HG03575 (cell line): Measurements from ENCODE around the gene PSMB11.
"Not testable (repeated sequence)": the region's sequence is repeated elsewhere in the genome, so short reads cannot be mapped to it uniquely, and the experiment has no call there.

Experiments used
- ATAC-seq: cut with Tn5 transposase; IDR thresholded peaks from one replicate; pipeline ENCODE4 v1.9.1; 2021; ENCODE audit not compliant: unreplicated experiment, insufficient number of reproducible peaks, low FRiP score; ENCODE audit errors: extremely low read depth

Gene PSMB11

DNA sequence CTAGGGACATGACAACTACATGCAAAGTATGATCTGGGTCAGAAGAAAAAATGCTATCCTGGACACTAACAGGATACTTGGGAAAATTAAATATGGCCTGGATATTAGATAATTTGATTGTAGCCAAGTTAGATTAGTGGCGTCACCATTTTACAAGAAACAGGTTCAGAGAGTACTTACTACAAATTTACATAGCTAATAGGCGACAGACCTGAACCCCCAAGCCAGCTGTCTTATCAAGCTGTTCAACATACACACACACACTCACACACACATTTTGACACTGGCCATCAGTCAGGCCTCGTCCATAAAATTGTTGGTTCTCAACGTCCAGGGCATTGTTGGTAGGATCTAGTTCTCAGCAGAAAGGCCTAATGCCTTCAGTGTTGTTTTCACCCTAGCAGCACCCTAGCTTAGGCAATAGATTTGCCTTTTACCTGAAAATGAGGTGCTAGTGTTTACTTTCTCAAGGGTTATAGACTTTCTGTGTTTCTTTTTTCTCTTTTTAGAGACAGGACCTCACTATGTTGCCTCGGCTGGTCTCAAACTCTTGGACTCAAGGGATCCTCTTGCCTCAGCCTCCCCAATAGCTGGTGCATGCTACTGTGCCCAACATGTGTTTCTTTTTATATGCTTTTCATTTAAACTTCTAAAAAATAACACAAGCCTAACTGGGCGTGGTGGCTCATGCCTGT, 28.8 kb upstream of the PSMB11 start:
- no peak for ATAC-seq

DNA sequence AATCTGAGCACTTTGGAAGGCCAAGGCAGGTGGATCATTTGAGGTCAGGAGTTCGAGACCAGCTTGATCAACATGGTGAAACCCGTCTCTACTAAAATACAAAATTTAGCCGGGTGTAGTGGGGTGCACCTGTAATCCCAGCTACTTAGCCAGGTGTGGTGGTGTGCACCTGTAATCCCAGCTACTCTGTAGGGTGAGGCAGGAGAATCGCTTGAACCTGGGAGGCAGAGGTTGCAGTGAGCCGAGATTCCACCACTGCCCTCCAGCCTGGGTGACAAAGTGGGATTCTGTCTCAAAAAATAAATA, 28.3 kb upstream of the PSMB11 start:
- ATAC-seq = not testable (repeated sequence)

DNA sequence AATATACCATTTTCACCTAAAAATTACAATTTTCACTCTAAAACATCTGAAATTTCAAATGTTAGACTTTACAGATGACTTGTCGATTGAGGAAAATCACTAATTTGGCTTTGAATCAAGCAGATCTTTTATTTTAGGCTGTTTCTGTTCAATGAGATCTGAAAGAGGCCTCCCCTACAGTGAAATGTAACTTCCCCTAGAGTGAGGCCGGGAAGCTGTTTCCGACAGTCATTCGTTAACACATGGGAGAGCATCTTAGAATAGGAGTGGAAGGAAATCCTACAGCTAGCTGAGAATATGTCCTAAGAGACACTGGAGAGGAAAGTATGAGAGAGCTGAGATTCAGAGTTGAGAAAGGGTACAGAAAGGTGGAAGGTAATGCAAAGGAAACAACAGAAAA, 26.4 kb upstream of the PSMB11 start:
- no peak for ATAC-seq

DNA sequence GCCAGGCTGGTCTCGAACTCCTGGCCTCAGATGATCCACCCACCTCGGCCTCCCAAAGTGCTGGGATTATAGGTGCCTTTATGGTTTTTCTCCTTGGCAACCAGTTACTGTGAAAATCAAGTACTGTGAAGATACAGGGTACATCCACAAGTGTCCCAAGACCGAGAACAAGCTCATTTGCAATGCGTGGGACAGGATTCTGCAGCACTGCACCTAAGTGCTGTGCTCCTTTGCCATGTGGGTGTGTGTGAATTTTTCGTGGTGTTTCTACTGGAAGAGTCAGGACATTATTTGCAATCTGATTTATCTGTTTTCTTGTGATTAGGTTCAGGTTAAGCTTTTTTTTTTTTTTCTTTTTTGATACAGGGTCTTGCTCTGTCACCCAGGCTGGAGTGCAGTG, 24.9 kb upstream of the PSMB11 start:
- no peak for ATAC-seq

DNA sequence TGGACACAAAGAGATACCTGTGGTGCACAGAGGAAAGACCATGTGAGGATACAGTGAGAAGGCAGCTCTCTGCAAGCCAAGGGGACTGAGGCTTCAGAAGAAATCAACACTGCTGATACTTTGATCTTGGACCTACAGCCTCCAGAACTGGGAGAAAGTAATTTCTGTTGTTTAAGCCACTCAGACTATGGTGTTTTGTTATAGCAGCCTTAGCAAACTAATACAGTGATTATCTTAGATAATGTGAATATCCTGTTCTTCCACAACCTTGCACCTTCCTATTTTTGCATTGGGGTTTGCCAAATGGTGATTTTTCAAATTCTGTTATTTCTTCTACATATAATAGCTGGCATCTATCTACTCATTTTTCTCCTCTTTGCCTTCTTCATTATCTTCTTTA, 23.9 kb upstream of the PSMB11 start:
- no peak for ATAC-seq

DNA sequence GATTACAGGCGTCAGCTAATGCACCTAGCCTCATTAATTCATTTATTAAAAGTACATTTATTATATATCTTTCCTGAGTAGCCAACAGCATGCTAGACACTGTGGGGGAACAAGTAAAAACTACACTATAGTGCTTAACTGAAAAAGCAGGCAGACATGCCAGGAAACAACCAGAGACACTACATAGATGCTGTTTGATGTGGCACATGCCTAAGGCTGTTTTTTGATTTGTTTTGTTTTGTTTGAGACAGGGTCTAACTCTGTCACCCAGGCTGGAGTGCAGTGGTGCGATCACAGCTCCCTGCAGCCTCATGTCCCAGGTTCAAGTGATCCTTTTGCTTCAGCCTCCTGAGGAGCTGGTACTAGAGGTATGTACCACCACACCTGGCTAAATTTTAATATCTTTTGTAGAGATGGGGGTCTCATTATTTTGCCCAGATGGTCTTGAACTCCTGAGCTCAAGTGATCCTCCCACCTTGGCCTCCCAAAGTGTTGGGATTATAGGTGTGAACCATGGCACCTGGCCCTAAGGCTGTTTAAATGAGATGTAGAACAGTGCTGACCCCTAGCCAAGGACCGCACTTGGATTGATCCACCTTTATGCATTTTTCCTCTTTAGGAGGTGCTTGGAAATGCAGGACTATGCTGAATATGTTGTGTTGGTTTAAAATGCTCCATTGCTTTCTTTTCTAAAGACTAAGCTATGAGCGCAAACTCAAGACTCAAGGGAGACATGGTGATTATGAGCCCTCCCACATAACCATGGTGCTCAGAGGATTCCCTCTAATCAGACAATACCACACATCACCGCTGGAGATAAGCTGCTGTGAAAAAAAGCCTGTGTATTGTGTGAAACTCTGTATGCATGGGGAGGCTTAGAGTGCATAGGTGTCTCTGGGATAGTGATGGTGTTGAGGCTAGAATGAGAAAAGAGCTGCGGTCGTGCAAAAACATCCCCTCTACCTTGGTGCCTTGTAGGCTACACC, 21.6 kb upstream of the PSMB11 start:
- ATAC-seq = no peak

DNA sequence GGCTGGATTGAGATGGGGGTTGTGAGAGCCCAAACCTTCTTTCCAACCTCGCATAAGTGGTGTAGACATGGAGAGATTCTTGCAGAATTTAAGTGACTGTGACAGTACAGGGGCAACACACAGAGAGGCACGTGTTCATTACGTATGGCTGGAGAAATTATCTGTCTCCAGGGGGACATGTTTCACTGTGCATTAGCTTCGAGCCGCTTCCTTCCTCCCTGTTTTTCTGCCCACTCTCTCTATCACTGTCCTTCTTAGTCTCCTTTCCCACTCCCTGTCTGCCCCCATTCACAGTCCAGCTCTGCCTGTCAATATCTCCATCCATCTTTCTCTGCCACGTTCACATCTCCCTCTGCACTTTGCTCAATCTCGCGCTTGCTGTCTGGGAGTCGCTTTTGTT, 20.6 kb upstream of the PSMB11 start:
- ATAC-seq = no peak

DNA sequence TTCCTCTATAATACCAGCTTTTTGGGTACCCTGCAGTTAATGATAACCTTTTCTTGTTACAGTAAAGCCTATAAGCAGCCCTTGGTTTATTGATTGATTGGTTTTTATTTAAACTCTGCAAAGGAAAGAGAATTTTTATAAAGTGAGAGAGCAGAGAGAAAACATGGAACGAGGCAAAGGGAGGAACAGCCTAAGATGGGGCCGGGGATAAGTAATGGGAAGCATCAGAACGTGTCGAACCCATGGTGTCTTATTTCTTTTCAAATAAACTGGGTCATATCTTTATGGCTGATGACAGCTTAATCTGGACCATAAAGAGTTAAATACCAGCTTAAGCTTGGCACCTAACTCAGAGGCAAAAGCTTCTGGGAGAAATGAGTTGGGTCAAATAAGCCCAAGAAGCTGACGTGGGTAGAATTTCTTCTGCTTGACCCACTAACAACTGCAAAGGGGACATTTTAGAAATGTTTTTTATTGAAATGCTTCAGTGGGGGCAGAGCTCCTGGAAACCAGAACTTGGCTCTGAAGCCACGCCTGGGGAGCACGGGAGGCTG, 20.0 kb upstream of the PSMB11 start:
- no peak for ATAC-seq

DNA sequence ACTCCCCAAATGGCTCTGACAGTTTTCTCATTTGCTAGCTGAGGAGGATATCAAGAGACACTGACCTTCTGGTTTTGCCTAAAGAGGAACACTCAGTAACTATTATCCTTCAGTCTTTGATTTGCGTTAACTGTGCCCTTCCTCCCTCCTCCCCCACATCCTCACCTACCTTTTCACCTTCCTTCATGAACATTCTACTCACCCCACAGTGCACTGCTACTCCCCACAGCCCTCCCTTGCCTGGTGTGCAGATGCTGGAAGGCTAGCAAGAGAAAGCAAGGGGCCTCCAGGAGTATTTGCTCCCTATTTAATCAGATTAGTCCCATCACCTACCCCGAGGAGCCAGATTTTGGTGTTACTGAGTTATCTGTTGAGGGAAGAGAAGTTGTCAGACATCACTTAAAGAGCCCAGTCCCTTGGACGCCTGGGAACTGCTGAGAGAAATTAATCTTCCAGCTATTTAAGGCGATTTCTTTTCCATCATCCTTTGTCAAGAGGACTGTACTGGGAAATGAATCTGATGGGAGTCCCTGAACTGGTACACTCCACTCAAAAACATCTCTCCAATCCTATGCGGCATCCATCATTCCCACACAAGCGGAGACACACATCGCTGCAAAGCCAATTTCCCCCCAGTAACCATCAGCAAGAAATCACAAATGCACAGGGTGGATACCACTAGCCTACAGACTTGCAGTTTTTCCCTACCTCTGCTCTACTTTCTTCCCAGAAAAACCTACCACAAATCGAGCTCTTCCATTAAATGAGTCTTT, 18.8 kb upstream of the PSMB11 start:
- no peak for ATAC-seq

DNA sequence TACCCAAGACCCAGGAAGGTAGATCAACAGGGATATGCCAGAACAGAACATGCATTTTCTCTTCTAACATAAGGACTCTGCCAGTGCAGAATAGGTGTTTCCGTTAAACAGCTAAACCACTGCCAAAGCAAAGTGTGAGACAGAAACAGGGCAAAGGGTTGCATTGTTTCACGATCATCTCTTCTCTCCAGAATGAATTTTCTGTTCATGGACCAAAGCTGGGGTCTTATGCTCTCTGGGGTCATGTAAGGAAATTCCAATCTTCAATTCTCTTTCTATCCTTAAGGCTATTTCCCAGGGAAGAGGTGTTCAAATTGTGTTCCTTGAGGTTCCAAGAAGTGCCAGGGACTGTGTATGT, 18.2 kb upstream of the PSMB11 start:
- ATAC-seq = no peak

DNA sequence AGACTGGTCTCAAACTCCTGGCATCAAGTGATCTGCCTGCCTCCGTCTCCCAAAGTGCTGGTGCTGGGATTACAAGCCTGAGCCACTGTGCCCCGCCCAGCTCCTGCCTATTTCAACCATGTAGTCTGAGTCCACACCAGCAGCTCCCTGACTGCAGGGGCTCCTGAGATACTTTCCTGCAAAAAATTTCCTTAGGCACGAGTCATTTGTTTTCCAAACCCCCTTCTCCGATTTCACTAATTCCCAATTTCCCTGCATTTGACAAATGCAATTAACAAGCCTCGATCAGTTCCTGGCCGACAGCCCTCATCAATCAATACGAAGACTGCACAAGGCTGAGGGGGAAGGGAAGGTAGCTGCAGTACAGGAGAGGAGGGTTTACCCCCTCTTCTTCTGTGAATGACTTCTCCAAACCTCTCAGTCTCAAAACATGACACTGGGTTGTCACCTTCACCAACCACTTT, 17.4 kb upstream of the PSMB11 start:
- no peak for ATAC-seq

DNA sequence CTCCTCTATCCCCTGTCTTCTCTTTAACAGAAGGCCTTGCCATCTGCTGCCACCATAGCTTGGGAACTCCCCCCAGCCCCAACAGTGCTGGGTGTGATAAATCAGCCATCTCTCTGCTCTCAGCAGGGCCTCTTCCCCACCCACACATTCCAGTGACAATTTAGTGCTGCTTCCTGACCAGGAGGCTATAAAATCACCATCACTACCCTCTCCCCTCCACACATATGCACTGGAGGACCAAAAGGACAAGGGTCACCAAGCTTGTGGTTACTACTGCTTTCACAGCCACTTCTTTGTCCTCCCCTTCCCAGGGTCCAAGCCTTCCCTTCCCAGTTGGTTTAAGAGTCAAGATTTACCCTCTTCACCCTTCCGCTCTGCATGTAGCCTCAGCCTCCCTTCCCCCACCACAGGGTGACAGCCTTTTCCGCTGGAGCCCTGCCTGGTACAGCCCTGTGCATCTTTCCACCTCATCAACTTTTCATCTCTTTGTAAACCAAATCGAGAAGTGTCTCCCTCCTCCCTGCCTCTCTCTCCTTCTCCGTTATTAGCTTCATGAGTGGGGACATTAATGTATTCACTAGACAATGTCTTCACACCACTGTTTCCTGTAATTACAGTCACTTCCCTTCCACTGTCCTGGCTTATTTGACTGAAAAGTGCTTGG, 16.7 kb upstream of the PSMB11 start:
- no peak for ATAC-seq

DNA sequence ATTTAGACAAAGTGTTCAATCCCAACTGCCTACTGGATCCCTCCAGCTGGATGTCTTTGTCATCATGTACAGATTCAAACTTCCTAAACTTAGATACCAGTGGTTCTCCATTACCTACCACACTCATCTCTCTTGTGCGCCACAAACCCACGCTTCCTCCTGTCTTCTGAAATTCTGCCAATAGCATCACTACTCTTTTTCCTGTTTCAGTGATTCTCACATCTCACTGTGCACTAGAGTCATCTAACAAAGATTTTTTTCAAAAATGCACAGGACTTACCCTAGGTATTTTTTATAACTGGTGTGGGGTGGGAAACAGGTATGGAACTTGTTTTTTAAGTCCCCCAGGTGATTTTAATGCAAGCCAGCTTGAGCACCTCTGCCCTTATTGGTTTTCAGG, 13.2 kb upstream of the PSMB11 start:
- ATAC-seq = no peak

DNA sequence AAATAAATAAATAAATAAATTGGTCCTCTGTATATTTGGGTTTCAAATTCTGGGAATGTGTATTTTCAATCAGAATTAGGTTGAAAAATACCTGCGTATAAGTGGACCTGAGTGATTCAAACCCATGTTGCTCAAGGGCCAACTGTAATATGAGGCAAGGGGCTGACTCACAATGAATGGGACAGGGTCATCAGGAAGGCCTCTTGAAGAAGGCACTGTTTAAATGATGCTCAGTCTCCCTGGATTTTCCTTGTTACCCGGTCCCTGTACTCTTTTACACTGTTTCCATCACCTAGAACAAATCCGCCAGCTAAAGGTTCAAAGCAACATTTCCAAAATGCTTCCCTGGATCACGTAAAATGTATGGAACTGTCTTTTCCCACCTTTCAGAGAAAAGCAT, 11.1 kb upstream of the PSMB11 start:
- no peak for ATAC-seq

DNA sequence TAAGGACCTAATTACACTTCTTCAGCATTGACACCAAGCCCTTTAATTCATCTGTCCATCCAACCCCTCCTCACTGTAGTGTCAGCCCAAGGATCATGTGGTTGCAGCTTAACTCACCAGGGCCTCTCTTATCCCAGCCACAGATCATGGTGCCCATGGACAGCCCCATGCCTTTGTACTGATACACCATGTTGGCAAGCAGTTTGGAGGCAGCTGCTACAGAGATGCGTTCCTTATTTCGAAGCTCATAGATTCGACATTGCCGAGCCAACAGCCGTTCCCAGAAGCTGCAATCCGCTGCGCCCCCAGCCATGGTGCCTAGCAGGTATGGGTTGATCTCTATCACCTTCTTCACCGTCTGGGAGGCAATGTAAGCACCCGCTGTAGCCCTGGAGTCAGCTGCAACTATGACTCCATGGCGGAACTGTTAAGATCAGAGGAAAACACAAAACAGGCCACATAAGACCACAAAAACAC, 8.7 kb upstream of the PSMB11 start:
- no peak for ATAC-seq

DNA sequence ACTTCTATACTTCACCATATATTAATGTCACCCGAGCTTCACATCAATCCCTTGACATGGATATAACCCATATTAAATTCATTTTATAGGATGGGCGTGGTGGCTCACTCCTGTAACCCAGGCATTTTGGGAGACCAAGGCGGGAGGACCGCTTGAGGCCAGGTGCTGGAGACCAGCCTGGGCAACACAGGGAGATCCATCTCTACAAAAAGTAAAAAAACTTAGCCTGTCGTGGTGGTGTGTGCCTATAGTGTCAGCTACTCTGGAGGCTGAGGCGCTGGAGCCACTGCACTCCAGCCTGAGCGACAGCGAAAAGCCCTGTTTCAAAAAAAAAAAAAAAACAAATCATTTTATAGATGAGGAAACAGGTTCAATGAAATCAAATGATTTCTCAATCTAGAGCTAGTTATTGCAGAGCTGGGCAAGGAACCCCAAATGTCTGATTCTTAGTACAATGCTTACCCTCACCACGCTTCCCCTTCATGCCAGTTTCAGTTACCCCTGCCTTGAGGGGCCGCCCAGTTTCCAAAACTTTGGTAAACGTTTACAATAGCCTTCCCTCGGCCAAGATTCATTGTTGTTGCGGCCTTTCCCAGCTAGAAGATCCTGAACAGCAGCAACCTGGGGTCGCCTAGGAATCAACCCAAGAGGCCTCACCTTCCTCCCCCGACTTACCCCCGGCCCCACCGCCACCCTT, 8.1 kb upstream of the PSMB11 start:
- no peak for ATAC-seq

DNA sequence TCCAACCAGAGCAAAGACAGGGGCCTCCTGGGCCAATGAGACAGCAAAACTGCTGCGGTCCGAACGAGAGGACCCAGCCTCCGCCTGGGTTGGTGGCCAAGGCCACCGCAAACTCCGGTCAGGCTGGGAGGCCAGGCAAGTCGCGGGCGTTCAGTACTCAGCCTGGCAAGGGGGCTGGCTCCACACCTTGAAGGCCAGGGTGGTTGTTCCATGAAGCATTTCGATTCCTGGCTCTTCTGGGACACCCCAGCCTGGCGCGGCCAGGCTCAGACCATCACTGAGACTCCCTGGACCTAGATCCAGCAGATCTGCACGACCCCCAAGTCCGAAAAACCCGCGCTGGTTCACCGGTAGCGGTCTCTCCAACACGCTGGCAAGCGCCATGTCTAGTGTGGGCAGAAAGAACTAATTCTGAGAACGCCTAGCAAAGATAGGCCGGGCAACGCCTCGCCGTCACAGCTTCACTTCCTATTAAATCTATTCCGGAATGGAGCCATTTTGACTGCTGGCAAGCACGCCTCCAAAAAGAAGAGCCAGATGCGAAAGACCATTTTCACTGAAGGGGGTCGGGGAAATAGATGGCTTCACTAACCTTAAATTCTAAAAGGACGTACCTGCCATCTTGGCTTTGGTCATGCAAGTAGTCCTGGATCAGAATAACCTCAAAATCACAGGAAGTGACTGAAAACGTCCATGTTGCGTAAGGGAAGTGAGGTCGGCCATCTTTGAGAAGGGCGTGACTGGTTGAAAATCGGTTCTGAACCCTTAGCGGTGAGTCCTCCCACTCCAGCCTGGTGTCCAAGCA, 7.3 kb upstream of the PSMB11 start, which contains the start of gene PSMB5:
Gene PSMB5 (minus strand): TSS at position 403 of the 805 bp plus-strand sequence. CDS start 19 bp downstream, at position 384.
- ATAC-seq = peak; percentile 70
